GM23338 (cell line): ENCODE data around the gene SLC7A4. TPM values are rescaled to one million over a fixed set of nuclear protein-coding genes. Genes with fewer than 3 reads are reported as not detected.

Source experiments
- ATAC-seq: fragments of 200-7000 bp; cut with Tn5 transposase; 3 replicates; pipeline ENCODE4 v1.9.1; 2020
- DNase-seq: peaks from one replicate; pipeline ENCODE4 v3.0.0-alpha.2; 2015; ENCODE audit warnings: low spot score
- H2AFZ ChIP-seq: fragments of 200-600 bp; sonication (generic); 2 replicates; pipeline ENCODE4 v1.8.0; 2016; ENCODE audit warnings: antibody characterized with exemption, mild to moderate bottlenecking, moderate library complexity
- H3F3A ChIP-seq: fragments of 200-600 bp; sonication (generic); replicated peaks from 2 replicates; pipeline ENCODE4 v1.8.0; 2017; ENCODE audit warnings: antibody characterized with exemption, mixed run types, low read depth
- H3K27ac ChIP-seq: fragments of 200-600 bp; sonication (generic); 2 replicates; pipeline ENCODE4 v1.6.1; 2016; ENCODE audit warnings: low read depth
- H3K27me3 ChIP-seq: fragments of 200-600 bp; sonication (generic); 2 replicates; pipeline ENCODE4 v1.8.0; 2016; ENCODE audit warnings: mild to moderate bottlenecking, mixed run types, moderate library complexity; ENCODE audit not compliant: insufficient read depth
- H3K36me3 ChIP-seq: fragments of 200-600 bp; sonication (generic); 2 replicates; pipeline ENCODE4 v1.8.0; 2016; ENCODE audit warnings: mild to moderate bottlenecking; ENCODE audit not compliant: insufficient read depth
- H3K4me1 ChIP-seq: fragments of 200-600 bp; sonication (generic); 2 replicates; pipeline ENCODE4 v1.8.0; 2016; ENCODE audit warnings: mild to moderate bottlenecking, moderate library complexity; ENCODE audit not compliant: insufficient read depth
- H3K4me2 ChIP-seq: fragments of 200-600 bp; sonication (generic); 2 replicates; pipeline ENCODE4 v1.7.1; 2017; ENCODE audit warnings: mixed run types
- H3K4me3 ChIP-seq: fragments of 200-600 bp; sonication (generic); 2 replicates; pipeline ENCODE4 v1.6.1; 2016; ENCODE audit warnings: mixed run types
- H3K79me2 ChIP-seq: fragments of 200-600 bp; sonication (generic); replicated peaks from 2 replicates; pipeline ENCODE4 v1.8.0; 2017; ENCODE audit warnings: mild to moderate bottlenecking; ENCODE audit not compliant: insufficient read depth
- H3K9me2 ChIP-seq: fragments of 200-600 bp; sonication (generic); 2 replicates; pipeline ENCODE4 v1.8.0; 2017; ENCODE audit not compliant: insufficient read depth
- H4K20me1 ChIP-seq: fragments of 200-600 bp; sonication (generic); replicated peaks from 2 replicates; pipeline ENCODE4 v1.8.0; 2017; ENCODE audit warnings: mild to moderate bottlenecking; ENCODE audit not compliant: insufficient read depth
- H3K27ac Mint-ChIP-seq: 2 replicates; pipeline ENCODE4 v1.8.0; 2020; ENCODE audit warnings: inconsistent platforms, mild to moderate bottlenecking, moderate library complexity, mixed read lengths
- H3K27me3 Mint-ChIP-seq: 3 replicates; pipeline ENCODE4 v1.8.0; 2022; ENCODE audit warnings: low read depth, mild to moderate bottlenecking, moderate library complexity, mixed read lengths, inconsistent platforms; ENCODE audit not compliant: insufficient read depth, poor library complexity
- H3K36me3 Mint-ChIP-seq: 3 replicates; pipeline ENCODE4 v1.8.0; 2021; ENCODE audit warnings: low read depth, mild to moderate bottlenecking, inconsistent platforms, moderate library complexity, mixed read lengths
- H3K4me1 Mint-ChIP-seq: 3 replicates; pipeline ENCODE4 v1.8.0; 2020; ENCODE audit warnings: mild to moderate bottlenecking, inconsistent platforms, mixed read lengths
- H3K4me3 Mint-ChIP-seq: 3 replicates; pipeline ENCODE4 v1.8.0; 2021; ENCODE audit warnings: moderate library complexity, mild to moderate bottlenecking, inconsistent platforms, mixed read lengths
- H3K9me3 Mint-ChIP-seq: 3 replicates; pipeline ENCODE4 v1.8.0; 2020; ENCODE audit warnings: moderate library complexity, mild to moderate bottlenecking, inconsistent platforms, mixed read lengths
- CREB1 ChIP-seq: fragments of 250-450 bp; sonication (Bioruptor Pico); IDR thresholded peaks from 2 replicates; pipeline ENCODE4 v1.5.0; 2020; ENCODE audit warnings: low read depth, mild to moderate bottlenecking, moderate library complexity
- CTCF ChIP-seq, 2 experiments: fragments of 200-600 bp in 1 of 2; sonication (generic) in 1 of 2; conservative IDR thresholded peaks; 2 replicates each; pipeline versions ENCODE4 v1.5.1 to v1.6.1; 2016 to 2017; ENCODE audit warnings: antibody characterized with exemption in 2 of 2, low read depth in 2 of 2, mild to moderate bottlenecking in 2 of 2, moderate library complexity in 1 of 2
- EZH2phosphoT487 ChIP-seq: fragments of 200-600 bp; sonication (generic); IDR thresholded peaks from one replicate; pipeline ENCODE4 v1.8.1; 2018; ENCODE audit warnings: antibody characterized with exemption; ENCODE audit not compliant: unreplicated experiment
- JUNB ChIP-seq: IDR thresholded peaks from one replicate; pipeline ENCODE4 v1.6.1; 2016; ENCODE audit warnings: antibody characterized with exemption; ENCODE audit not compliant: unreplicated experiment
- NANOG ChIP-seq: IDR thresholded peaks from 2 replicates; pipeline ENCODE4 v1.6.1; 2016; ENCODE audit warnings: antibody characterized with exemption, borderline replicate concordance
- POLR2AphosphoS5 ChIP-seq: IDR thresholded peaks from 2 replicates; pipeline ENCODE4 v1.6.1; 2016; ENCODE audit warnings: antibody characterized with exemption, low read depth
- STAT1 ChIP-seq: IDR thresholded peaks from one replicate; pipeline ENCODE4 v1.6.1; 2016; ENCODE audit warnings: antibody characterized with exemption; ENCODE audit not compliant: unreplicated experiment
- ZNF114 ChIP-seq: fragments of 250-450 bp; sonication (Bioruptor Pico); IDR thresholded peaks from 2 replicates; pipeline ENCODE4 v1.5.0; 2020; ENCODE audit warnings: mild to moderate bottlenecking, moderate library complexity
- ZNF331 ChIP-seq: fragments of 250-450 bp; sonication (Bioruptor Pico); IDR thresholded peaks from 2 replicates; pipeline ENCODE4 v1.5.0; 2020; ENCODE audit warnings: low read depth, mild to moderate bottlenecking, moderate library complexity
- ZNF462 ChIP-seq: fragments of 250-450 bp; sonication (Bioruptor Pico); IDR thresholded peaks from 2 replicates; pipeline ENCODE4 v1.5.0; 2020; ENCODE audit warnings: mild to moderate bottlenecking, moderate library complexity
- polyA plus RNA-seq: library from polyadenylated mRNA; unstranded; fragments of >200 nt; fragmentation: Nextera tagmentation; extraction: Ambion mirVana; gene quantifications from 2 replicates; pipeline ENCODE4 v1.2.1, GENCODE V29; 2016
- total RNA-seq: library from RNA; depleted of rRNA; stranded (reverse); fragments of >200 nt; shearing (Covaris generic); gene quantifications from 2 replicates; pipeline ENCODE4 v1.2.3, GENCODE V29; 2014

SLC7A4 gene
- total and polyA plus RNA-seq, 2 experiments from 2014 or later: 0.07 to 0.44 TPM

GRCh38 chr22:21078916-21079315 is 46.6 kb upstream of the SLC7A4 start (continued):
- TF ChIP-seq CTCF (conservative IDR thresholded peaks at IDR 0.05; ENCODE audit: low read depth in 2 of 2): no peak
- TF ChIP-seq STAT1: no peak
- no peak for TF ChIP-seq ZNF331 (CRISPR knock-in tag)

- peaks cover 6% of the 10 kb centered on the region for H3K27me3 Mint-ChIP-seq
- no peaks in the 10 kb centered on the region for H3K36me3 Mint-ChIP-seq
- H3K4me3 Mint-ChIP-seq: no peak overlapping the region
Measured at GRCh38 chr22:21077884-21078508, 45.6 kb upstream of the SLC7A4 start.

More at GRCh38 chr22:21077884-21078508, 45.6 kb upstream of the SLC7A4 start:
- ATAC-seq: peak; percentile 17
- H3K27me3 ChIP-seq: no peaks in the 10 kb centered on the region
- DNase-seq: no peak
- Mint-ChIP-seq H3K4me1 (peaks cover 4% of the 10 kb centered on the region; the same call in 2 of the 3 replicates), H3K27ac (no peak overlapping the region), H3K9me3 (no peaks in the 10 kb centered on the region)
- no peaks in the 10 kb centered on the region for H3K4me1 ChIP-seq
- H3K4me2 ChIP-seq: no peak overlapping the region
- no peaks in the 10 kb centered on the region for H3K9me2 ChIP-seq
- no peak overlapping the region for H3K4me3 ChIP-seq
- H3F3A ChIP-seq: no peaks in the 10 kb centered on the region
- peak overlapping the region; percentile 52 for H2AFZ ChIP-seq
- H3K79me2 ChIP-seq: no peaks in the 10 kb centered on the region
- H3K27ac ChIP-seq: no peak overlapping the region
- TF ChIP-seq CTCF (conservative IDR thresholded peaks at IDR 0.05; ENCODE audit: low read depth in 2 of 2): no peak
- no peak for TF ChIP-seq JUNB
- no peak for TF ChIP-seq ZNF114
- no peak for TF ChIP-seq ZNF462
- no peak for TF ChIP-seq ZNF331 (CRISPR knock-in tag)
- TF ChIP-seq CREB1 (CRISPR knock-in tag): no peak
- no peak for TF ChIP-seq EZH2phosphoT487
- TF ChIP-seq NANOG: no peak
- no peak for TF ChIP-seq POLR2AphosphoS5
- no peaks in the 10 kb centered on the region for H3K36me3 ChIP-seq
- no peaks in the 10 kb centered on the region for H4K20me1 ChIP-seq
